ENCODE measurements around the gene LRRFIP1.
A peak's percentile ranks its signal among the peaks of the same experiment; 100 is the strongest.

The LRRFIP1 gene

DNA sequence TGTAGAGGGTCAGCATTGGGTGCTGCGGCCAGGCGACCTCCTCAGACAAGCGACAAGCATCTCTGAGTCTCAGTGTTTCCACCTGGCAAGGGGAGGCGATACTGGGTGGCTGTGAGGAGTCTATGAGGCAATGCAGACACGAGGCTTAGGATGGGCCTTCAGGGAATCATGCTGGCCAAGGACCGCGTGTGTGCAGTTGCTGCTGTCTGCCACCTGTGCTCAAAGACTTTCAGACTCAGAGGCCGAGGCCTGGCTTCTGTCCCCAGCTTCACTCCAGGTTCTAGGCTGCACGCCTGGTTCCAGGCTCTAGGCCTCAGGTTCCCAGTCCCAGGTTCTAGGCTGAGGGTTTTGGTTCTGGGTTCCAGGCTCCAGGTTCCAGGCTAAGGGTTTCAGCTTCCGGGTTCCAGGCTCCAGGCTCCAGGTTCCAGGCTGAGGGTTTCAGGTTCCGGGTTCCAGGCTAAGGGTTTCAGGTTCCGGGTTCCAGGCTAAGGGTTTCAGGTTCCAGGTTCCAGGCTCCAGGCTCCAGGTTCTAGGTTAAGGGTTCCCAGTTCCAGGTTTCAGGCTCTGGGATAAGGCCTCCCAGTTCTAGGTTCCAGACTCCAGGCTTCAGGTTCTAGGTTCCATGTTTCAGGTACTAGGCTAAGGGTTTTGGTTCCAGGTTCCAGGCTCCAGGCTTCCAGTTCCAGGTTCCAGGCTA, 14.8 kb downstream of the LRRFIP1 start:
- no peak for DNase-seq

DNA sequence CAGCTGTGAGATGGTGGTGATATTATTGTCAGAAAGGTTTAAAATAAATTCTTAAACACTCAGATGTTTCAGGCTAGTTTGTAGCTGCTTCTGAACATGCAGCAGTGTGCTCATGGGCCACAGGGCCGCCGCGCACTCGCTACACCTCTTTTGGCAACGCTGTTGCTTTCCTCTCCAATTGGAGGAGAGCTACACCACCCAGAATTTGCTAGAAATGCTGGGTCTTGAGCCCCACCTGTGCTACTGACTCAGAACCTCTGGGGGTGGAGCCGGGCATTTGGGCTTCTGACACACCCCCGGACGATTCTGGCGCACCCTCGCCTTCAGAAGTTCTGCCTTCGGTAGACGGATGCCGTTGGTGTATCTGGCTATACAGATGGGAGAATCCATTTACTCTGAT, 15.7 kb downstream of the LRRFIP1 start:
- DNase-seq: no peak

DNA sequence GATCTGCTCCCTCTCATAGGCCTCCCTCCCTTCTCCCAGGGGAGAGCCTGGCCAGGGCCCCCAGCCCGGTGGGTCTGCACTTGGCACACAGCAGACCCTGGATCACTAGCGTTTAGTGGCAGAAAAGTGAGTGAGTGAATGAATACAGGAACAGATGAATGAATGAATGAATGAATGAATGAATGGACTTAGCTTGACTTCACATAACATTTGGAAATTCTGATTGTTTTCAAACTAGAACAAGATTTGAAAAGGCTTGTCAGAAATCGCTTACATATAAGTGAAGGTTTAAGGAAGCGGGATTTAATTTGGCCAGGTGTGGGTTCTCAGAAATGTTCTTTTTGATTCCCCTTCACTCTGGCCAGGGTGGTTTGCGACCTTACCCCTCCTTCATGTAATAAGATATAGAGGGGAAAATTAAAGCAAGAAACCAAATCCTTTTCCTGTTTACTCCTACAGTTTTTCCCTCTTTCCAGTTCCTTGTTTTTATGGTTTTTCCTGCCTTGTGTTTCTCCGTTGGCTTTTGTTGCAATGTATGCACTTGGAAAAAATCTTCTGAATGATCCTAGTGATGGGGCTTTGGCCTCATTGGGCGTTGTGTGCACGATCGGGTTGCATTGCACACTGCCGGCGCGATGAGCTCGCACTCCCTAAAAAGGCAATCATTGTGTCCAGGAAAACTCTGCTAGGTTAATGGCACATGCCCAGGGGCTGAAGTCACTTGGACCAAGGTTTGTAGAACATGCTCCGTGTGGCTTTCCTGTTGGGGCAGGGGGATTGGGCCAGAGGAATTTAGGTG, 16.4 kb downstream of the LRRFIP1 start:
- no peak for DNase-seq

DNA sequence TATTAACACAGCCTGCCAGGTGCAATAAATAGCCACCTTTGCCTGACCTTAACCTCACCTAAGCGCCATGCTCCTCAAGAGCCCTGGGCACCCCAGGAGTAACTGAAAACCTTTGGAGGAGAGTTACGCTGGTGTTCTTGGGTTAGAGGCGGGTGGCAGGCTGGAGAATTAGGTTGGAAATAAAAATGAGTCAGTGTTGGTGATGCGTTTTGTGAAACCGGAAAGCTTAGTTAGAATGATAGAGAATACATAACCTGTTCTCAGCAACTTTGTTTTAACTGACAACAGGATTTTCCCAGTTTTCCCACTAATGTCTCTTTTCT, 17.0 kb downstream of the LRRFIP1 start:
- no peak for DNase-seq

DNA sequence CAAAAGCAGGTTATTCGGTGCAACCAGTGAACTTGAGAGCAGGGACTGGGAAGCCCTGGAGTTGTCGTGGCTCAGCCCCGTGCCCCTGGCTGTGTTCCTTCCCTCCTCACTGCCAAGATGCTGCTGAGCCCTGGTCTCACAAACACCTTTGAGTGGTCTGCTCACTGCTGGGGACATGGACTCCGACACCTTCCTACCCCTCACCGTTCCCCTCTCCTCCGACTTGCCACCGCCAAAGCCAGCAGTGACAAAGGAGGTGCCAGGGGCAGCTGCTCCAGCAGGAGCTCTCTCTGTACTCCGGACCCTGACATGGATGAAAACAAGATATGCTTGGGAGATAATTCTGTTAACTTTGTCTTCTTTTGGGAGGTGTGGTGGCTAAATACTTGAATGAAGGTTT, 17.9 kb downstream of the LRRFIP1 start:
- no peak for DNase-seq

DNA sequence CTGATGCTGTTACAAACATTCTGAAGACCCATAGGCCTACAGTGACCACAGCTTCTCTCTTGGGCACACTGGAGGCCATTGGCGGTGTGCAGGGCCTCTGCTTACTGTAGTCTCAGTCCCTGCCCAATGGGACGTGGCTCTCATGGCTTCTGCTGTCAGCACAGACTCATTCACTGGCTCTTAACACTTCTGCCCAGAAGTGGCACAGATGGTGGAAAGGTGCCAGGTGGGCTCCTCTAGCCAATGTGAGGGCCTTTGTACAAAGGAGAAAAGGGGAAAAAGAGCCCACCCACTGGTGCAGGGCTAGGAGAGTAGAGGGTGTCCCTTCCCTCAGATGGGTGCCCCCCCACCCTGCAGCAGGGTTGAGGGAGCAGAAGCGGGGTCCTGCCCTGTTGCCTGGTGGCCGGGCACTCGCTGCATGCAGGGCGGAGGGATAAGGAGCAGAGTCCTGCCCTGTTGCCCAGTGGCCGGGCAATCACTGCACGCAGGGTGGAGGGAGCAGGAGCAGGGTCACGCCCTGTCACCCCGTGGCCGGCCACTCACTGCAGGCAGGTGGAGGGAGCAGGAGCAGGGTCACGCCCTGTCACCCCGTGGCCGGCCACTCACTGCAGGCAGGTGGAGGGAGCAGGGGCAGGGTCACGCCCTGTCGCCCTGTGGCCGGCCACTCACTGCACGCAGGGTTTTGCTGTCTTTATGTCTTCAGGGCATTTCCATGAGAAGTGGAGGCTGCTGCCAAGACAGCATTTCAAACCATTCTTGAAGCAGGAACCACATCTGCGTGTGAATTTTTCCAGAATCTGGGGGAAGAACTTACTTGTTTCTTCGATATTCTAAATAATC, 20.0 kb downstream of the LRRFIP1 start:
- no peak for DNase-seq

DNA sequence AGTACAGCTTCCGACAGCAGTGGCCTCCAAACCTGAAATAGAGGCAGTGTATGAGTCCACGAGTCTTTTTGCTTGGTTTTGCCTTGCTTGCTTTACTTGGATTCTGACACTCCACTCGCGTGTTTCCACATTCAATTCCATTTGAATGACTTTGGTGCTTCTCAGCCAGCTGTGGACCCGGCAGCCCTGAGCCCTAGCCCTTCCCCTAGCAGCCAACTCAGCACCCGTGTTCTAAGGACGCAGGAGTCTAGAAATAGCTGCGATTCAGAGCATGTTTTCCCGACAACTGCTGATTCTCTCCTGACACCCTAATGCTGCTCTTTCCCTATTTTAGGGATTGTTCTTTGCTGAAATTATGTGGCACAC, 20.6 kb downstream of the LRRFIP1 start:
- no peak for DNase-seq

DNA sequence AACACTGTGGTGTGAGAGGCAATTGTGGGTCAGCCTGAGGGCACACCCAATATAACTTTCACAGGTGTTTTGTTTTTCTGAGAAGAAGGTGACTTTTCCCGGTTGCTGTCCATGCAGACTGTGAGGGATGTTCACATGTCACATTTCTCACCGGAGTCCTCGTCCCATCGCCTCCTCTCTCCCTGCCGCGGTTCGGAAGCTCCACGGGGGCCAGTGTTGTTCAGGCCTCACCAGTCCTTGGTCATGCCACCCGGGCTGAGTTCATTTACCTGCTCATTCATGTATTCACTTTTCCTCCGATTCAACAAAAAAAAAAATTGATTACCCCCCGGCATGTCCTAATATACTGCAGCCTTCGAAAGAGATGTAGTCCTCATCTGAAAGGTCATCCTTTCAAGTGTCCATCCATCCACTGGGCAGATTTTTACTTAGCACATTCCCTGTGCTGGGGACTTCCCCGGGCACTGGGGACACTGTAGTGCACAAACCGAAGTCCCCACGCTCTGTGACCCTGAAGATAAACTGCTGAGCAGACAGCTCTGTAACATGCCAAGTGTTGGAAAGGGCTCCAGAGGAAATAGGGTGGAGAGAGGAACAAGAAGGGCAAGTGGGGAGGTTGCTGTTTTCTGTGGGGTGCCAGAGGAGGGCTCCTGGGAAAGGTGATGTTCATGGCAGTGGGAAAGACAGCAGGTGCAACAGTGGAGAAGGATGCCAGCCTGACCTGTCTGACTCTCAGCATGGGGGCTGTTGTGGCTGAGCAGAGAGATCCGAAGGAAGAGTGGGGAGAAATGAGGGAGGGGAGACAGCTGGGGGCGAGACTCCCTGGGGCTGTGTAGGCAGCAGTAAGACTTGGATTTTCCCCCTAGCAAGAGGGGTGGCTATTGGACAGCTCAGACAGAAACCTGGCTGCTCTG, 22.4 kb downstream of the LRRFIP1 start:
- no peak for DNase-seq

DNA sequence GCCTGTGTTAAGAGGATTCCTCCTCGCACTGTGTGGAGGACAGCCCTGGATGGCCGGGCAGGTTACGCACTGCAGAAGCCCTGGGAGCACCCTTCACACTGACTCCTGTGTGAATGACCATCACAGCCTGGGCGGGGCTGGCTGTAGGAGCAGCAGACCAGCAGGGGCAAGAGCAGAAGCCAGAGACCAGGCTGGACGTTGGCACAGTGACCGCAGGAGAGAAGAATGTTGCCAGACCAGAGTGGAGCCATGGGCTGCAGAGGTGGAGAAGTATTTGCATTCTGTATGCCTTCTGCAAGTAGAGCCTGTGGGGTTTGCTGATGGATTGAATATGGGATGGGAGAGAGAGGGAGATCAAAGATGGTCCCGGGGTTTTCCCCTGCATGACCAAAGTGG, 23.1 kb downstream of the LRRFIP1 start:
- DNase-seq: no peak

DNA sequence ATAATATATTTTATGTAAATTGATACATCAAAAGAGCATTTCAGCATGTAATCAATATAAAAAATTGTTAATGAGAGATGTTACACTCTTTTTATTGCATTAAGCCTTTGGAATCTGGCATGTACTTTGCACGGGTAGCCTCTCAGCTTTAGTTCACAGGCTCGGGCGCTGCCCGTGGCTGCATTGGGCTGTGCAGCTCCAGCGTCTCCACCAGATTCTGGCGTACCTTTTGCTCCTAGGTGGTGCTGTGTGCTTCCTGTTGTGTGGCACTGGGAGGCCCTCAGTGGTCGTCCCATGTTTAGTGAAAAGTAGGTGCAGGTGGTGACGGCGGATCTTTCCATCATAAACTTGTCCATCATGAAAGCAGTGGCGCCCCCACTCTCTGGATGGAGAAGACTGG, 24.4 kb downstream of the LRRFIP1 start:
- DNase-seq: no peak

DNA sequence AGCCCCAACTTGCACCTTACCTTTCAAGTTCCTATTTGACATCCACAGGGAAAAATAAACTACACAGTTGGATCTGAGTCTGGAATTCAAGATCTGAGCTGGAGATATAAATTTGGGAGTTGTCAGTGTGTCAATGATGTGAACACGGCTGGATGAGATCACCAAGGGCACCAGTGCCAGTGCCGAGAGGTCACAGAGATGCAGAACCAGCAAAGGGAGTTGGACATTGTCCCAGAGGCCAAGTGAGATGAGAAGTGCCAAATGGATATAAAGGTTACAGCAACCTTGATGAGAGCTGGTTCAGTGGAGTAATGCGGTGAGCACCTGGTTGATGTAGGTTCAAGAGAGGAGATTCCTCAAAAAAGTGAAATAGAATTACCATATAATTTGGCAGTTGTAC, 24.8 kb downstream of the LRRFIP1 start:
- no peak for DNase-seq

DNA sequence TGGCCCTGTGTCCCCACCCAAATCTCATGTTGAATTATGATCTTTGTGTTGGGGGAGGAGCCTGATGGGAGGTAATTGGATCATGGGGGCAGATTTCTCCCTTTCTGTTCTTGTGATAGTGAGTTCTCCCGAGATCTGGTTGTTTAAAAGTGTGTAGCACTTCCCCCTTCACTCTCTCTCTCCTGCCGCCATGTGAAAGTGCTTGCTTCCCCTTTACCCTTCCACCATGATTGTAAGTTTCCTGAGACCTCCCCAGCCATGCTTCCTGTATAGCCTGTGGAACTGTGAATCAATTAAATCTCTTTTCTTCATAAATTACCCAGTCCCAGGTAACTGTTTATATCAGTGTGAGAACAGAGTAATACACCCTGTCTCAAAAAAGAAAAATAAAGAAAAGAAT, 25.5 kb downstream of the LRRFIP1 start:
- no peak for DNase-seq

DNA sequence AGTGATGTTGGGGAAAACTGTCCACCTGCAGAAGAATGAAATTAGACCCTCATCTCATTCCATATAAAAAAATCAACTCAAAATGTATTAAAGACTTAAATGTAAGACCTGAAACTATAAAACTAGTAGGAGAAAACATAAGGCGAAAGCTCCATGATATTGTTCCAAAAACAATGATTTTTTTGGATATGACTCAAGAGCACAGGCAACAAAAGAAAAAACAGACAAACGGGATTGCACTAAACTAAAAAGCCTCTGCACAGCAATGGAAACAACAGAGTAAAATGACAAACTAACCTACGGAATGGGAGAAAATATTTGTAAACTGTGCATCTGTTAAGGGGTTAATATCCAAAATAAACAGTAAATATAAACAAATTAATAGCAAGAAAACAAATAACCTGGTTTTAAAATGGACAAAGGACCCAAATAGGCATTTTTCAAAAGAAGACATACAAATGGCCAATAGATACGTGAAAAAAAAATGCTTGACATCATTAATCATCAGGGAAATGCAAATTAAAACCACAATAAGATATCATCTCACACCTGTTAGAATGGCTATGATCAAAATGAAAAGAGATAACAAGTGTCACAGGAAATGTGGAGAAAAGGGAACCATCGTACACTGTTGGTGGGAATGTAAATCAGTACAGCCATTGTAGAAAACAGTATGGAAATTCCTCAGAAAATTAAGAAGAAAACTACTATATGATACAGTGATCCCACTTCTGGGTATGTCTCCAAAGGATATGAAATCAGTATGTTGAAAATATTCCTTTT, 26.6 kb downstream of the LRRFIP1 start:
- no peak for DNase-seq

DNA sequence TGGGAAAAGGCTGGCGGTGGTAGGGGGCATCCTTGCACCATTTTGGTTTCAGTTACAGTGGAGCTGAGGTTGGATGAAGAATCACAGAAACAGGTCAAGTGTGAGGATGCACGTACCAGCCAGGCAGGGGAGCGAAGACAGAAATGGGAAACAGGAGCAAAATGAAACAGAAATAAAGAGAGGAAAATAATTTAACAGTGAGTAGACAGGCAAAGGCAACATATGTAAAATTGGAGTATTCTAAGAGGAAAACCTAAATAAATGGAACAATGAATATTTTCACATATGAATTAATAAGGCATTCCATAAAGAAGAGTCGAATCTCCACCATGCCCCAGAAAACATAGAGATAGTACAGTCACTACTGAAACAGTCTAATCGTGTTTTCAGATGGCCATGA, 29.7 kb downstream of the LRRFIP1 start:
- no peak for DNase-seq

DNA sequence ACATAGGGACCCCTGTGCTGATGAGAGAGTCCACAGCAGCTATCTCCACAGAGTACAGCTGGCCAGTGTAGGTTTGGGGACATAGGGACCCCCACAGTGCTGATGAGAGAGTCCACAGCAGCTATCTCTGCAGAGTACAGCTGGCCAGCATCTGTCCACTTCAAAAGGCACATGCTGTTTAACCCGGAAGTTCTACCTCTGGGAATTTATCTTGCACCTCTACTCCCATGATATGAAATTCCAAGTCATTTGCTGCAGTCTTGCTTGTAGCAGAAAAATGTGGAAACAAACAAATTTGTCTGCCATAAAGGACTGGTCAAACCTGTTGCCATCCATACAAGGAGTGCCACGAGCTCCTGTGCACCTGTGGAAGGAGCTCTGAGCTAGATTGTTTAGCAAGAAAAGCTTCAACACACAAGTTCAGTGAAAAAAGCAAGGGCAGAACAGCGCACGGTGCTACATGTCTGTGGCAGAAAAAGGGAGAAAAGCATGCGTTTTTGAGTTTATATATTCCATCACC, 33.1 kb downstream of the LRRFIP1 start:
- no peak for DNase-seq

DNA sequence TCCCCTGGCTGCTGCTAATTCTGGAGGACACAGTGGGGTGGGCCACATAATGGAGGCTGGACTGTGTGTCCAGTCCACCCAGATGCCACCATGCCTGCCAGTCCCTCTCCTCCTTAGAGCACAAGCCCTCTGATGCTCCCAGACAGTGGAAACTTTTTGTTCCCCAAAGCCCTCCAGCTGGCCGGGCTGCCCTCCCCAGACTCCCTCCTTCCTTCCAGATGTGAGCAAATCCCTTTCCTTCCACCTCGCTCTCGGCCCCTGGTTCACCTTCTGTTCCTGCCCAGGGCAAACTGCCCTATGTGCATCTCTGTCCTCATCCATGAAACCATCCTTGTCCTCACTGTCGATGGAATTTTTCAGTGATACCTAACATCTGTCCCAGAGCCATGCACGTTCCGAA, 33.9 kb downstream of the LRRFIP1 start:
- DNase-seq: no peak

DNA sequence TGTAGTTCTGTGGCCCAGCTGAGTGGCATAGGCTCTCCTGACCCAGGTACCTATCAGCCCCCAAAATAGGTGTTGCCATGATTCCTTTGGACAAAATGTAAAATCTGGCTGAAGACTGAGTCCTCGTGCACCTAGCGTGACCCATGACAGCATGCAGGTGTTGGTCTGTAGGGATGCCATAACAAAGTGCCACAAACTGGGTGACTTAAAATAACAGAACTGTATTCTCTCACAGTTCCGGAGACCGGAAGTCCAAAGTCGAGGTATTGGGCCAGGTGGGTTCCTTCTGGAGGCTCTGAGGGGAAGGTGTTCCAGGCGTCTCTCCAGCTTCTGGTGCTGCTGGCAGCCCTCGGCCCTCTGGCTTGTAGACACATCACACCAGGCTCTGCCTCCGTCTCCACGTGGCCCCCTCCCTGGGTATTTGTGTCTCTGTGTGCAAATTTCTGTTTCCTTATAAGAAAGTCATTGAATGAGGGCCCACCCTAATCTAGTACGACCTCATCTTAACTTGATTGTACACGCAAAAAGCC, 34.5 kb downstream of the LRRFIP1 start:
- DNase-seq: no peak

DNA sequence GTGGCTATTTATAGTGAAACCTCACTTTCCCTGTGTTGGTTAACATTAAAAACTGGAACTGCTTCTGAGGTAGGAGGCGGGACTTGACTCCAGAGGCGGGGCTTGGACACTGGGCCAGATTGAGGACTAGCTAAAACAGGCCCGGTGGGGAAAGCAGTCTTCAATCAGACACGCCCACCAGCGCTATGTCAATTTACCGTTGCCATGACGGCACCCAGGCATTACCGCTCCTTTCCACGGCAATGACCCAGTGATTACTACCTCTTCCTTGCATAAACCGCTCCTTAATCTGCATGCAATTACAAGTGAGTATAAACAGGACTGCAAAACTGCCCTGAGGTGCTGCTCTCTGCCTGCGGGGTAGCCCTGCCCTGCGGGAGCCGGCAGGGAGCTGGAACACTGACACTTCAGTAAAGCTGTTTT, 35.3 kb downstream of the LRRFIP1 start:
- DNase-seq: peak; percentile 67

DNA sequence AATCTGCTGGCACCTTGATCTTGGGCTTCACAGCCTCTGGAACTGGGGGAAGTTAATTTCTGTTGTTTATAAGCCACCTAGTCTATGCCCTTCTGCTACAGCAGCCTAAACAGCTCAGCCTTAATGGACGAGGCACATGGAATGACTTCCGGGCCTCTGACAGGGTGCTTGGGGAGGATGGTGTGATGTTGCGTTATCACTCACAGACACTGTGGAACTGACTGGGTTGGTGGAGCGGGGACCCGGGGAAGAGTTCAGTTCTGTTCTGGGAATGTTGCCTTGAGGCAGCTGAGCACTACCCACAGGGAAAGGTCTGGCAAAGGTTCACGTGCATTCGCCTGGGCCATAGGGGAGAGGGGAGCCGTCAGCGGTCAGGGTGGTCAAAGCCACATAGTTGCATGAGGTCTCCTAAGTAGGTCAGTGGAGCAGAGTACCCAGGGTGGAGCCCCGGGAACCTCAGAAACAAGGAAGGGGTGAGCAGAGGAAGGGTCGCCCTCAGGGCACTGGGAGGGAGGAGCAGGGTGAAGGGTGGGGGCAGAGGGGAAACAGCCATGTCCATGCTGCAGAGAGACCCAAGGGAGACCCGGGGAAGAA, 36.2 kb downstream of the LRRFIP1 start:
- no peak for DNase-seq

DNA sequence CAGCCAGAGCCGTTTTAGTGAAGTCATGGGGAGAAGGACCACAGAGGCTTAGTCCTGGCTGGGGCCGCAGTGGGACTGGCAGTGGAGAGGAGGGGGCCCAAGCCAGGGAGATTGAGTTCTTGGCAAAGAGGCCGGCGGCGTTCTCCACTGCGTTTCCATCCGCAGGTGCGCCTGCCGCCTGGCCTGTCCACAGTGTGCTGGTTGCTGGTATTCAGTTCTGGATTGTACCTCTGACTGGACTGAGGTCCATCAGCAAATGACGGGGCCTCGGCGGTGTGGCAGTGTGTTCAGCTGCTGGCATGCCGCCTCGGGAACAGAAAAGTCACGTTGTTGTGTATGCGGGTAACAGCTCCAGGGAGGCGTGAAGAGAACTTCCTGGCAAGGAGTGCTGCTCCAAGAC, 36.8 kb downstream of the LRRFIP1 start:
- DNase-seq: no peak

DNA sequence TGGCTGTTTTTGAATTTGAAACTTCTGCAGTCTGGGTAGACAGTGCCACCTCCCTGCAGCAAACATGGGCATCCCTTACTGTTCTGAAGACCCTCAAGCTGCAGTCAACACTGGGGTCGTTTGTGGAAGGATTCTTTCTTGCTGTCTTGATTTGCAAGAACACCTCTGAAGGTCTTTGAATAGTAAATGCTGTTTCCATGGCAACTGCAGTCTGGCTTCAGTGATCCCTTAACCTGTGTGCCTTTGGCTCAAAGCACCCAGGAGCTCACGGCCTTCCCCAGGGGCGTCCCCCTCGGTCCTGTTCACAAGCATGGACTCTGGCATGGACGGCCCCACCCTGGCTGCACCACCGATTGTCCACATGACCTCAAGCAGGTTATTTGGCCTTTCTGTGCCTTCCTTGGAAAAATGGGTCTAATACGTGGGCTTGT, 38.3 kb downstream of the LRRFIP1 start:
- DNase-seq: no peak

Data from stimulated activated CD4-positive, alpha-beta T cell treated with anti-CD3 and anti-CD28 coated beads, Interleukin-15, amount 100 ng/mL, for 24 hours (primary cell).